Psoas muscle (tissue), 8 donors: Measurements from ENCODE around the gene FRMD7. TPM values are rescaled to one million over a fixed set of nuclear protein-coding genes. Genes with fewer than 3 reads are reported as not detected.
A peak's percentile ranks its signal among the peaks of the same experiment; 100 is the strongest.

ENCODE experiments used
- ATAC-seq, 4 donors: fragments of 200-7000 bp; cut with Tn5 transposase; one replicate each; pipeline ENCODE4 v1.9.1; 2020; ENCODE audit warnings: moderate library complexity in 3 of 4, mild to moderate bottlenecking in 2 of 4
- DNase-seq, 2 donors: peaks; one replicate each; pipeline ENCODE4 v3.0.0-alpha.2; 2020
- H3K27ac ChIP-seq: fragments of 200-600 bp; one replicate; pipeline ENCODE4 v1.8.0; 2022
- H3K27me3 ChIP-seq, 3 donors: fragments of 200-600 bp in 1 of 3; one replicate each; pipeline versions ENCODE4 v1.6.1 to v1.8.0; 2013 to 2022; ENCODE audit warnings: low read length in 2 of 3, mild to moderate bottlenecking in 2 of 3, moderate library complexity in 1 of 3; ENCODE audit not compliant: insufficient read depth in 3 of 3
- H3K36me3 ChIP-seq, 2 donors: fragments of 200-600 bp in 1 of 2; one replicate each; pipeline versions ENCODE4 v1.6.1 to v1.8.0; 2013 to 2022; ENCODE audit warnings: low read depth in 1 of 2, mild to moderate bottlenecking in 1 of 2, moderate library complexity in 1 of 2; ENCODE audit not compliant: insufficient read depth in 1 of 2
- H3K4me1 ChIP-seq: fragments of 200-600 bp; one replicate; pipeline ENCODE4 v1.8.0; 2022
- H3K4me3 ChIP-seq: fragments of 200-600 bp; one replicate; pipeline ENCODE4 v1.8.0; 2022; ENCODE audit warnings: mild to moderate bottlenecking
- H3K9me3 ChIP-seq: fragments of 200-600 bp; one replicate; pipeline ENCODE4 v1.8.0; 2022
- CTCF ChIP-seq: fragments of 200-600 bp; IDR thresholded peaks from one replicate; pipeline ENCODE4 v1.8.0; 2022; ENCODE audit warnings: antibody characterized with exemption
- WGBS, 3 donors: extraction: QIAGEN DNeasy Blood & Tissue Kit; methylation state at CpG; one replicate each; pipeline versions ENCODE4 v1.1.6 to v1.1.7; 2013; 5-methylcytosine and 5-hydroxymethylcytosine counted together
- intact Hi-C, 2 donors: fragments of 100-400 bp; cut with DNase I; formaldehyde crosslinking; loops; one replicate each; pipeline versions ENCODE4 v1.11.0 to v1.14.2; 2022
- polyA plus RNA-seq, 3 donors: library from polyadenylated mRNA; stranded (reverse); fragments of 200-250 nt; gene quantifications; one replicate each; pipeline ENCODE4 v1.2.3, GENCODE V29; 2013
- total RNA-seq, 4 donors: library from RNA; stranded (reverse); fragmentation: NEBNext Ultra II Directional in 2 of 4; extraction: Animal tissue kit (Norgen Biotek cat#: 25700) in 2 of 4; gene quantifications; one replicate each; pipeline versions ENCODE4 v1.2.1 to v1.2.4, GENCODE V29; 2021 to 2023
- donor health status: healthy with polysubstance abuse.
- donor health status: DM: no; HTN: no; CAD: no; lungs with moderate emphysema.
- donor health status: Bipolar disorder and iron deficiency.
- donor health status: healthy.
- donor health status: DM: yes; HTN: yes; CAD: no.
- donor health status: DM: no; HTN: no; CAD: no.
- donor health status: DM: no; HTN: no; CAD: no.
- donor health status: DM: yes; HTN: yes; CAD: no.

Gene FRMD7
- total and polyA plus RNA-seq, 7 donors = 0.04 to 0.13 (median 0.10) TPM; not detected in 4

GRCh38 chrX:132085786-132086185, 42.0 kb downstream of the FRMD7 start:
- ATAC-seq (no peak), DNase-seq (no peak)
- no peak for TF ChIP-seq CTCF
- intact Hi-C loops = no loop called here
- Histone ChIP-seq H3K27ac (no peak overlapping the region), H3K27me3 (peaks cover 0 to 17% (median 0%) of the 10 kb centered on the region in 3 donors), H3K36me3 (no peaks in the 10 kb centered on the region), H3K9me3 (no peaks in the 10 kb centered on the region), H3K4me1 (no peaks in the 10 kb centered on the region), H3K4me3 (no peak overlapping the region)
- WGBS, 3 donors = 21 to 30% (median 24%) methylated on average over 3 of the region's 3 CpGs

GRCh38 chrX:132077912-132078311, 49.9 kb downstream of the FRMD7 start:
- H3K27me3 ChIP-seq = peaks cover 0 to 12% (median 0%) of the 10 kb centered on the region in 3 donors
- H3K4me1 ChIP-seq = no peaks in the 10 kb centered on the region
- no peak for TF ChIP-seq CTCF
- 70 to 97% (median 95%) methylated on average over 3 of the region's 3 CpGs for WGBS, 3 donors
- intact Hi-C loops = loop anchor here in 1 of 2 donors (10.0 kb wide), 1 partner anchor 233 kb away; no protein-coding TSS in a partner anchor
- no peaks in the 10 kb centered on the region for H3K36me3 ChIP-seq
- no peak overlapping the region for H3K4me3 ChIP-seq
- no peaks in the 10 kb centered on the region for H3K9me3 ChIP-seq
- no peak overlapping the region for H3K27ac ChIP-seq
- DNase-seq = no peak
- no peak for ATAC-seq

- no peak for DNase-seq
- H3K4me1 ChIP-seq = no peaks in the 10 kb centered on the region
- H3K9me3 ChIP-seq = no peaks in the 10 kb centered on the region
- no peak for ATAC-seq
- intact Hi-C loops = loop anchor here in 1 of 2 donors (10.0 kb wide), 1 partner anchor 233 kb away; no protein-coding TSS in a partner anchor
- WGBS, 3 donors = 80 to 100% (median 93%) methylated on average over 1 of the region's 1 CpG
- H3K36me3 ChIP-seq = no peaks in the 10 kb centered on the region
- H3K27me3 ChIP-seq = peaks cover 0 to 10% (median 0%) of the 10 kb centered on the region in 3 donors
- H3K27ac ChIP-seq = no peak overlapping the region
- no peak overlapping the region for H3K4me3 ChIP-seq
- TF ChIP-seq CTCF = no peak
These were observed 50.4 kb downstream of the FRMD7 start for GRCh38 chrX:132077414-132077813.

GRCh38 chrX:132071254-132071653, 56.6 kb downstream of the FRMD7 start:
- H3K27me3 ChIP-seq = no peaks in the 10 kb centered on the region
- peak; percentile 25 for TF ChIP-seq CTCF
- H3K9me3 ChIP-seq = no peaks in the 10 kb centered on the region
- no peak for ATAC-seq
- no peaks in the 10 kb centered on the region for H3K36me3 ChIP-seq
- H3K4me1 ChIP-seq = no peaks in the 10 kb centered on the region
- no peak overlapping the region for H3K27ac ChIP-seq
- DNase-seq = no peak
- intact Hi-C loops = loop anchor here in 1 of 2 donors (10.0 kb wide), 1 partner anchor 226 kb away; no protein-coding TSS in a partner anchor
- H3K4me3 ChIP-seq = no peak overlapping the region

- no peak for DNase-seq
- intact Hi-C loops = no loop called here
- Histone ChIP-seq H3K27ac (no peak overlapping the region), H3K9me3 (no peaks in the 10 kb centered on the region), H3K27me3 (no peaks in the 10 kb centered on the region), H3K36me3 (no peaks in the 10 kb centered on the region), H3K4me3 (no peak overlapping the region), H3K4me1 (no peaks in the 10 kb centered on the region)
- no peak for ATAC-seq
- WGBS, 3 donors = 44 to 93% (median 83%) methylated on average over 1 of the region's 1 CpG
- no peak for TF ChIP-seq CTCF
These were observed 59.4 kb downstream of the FRMD7 start for GRCh38 chrX:132068405-132068804.
